K562 (cell line): ENCODE measurements around the gene EDEM1. TPM values are rescaled to one million over a fixed set of nuclear protein-coding genes. Genes with fewer than 3 reads are reported as not detected.

Source experiments
- ATAC-seq: fragments of 200-7000 bp; cut with Tn5 transposase; 3 replicates; pipeline ENCODE4 v1.9.1; 2020; ENCODE audit warnings: moderate library complexity
- BruUV-seq: library from RNA; stranded (reverse); fragments of 400-500 nt; replicated peaks from 2 replicates; lab custom pipeline; 2021; lab: Mats Ljungman, UMichigan
- CTCF ChIA-PET: fragments of 300-600 bp; formaldehyde crosslinking; extraction: SDS; loops from one replicate; lab custom pipeline; 2021; ENCODE audit warnings: low intra/inter-chr PET ratio; lab: Yijun Ruan, JAX
- POLR2A ChIA-PET: fragments of 300-600, 350-650 bp; sonication (Branson Sonifier 250); formaldehyde crosslinking; extraction: SDS; loops from one replicate; lab custom pipeline; 2021; ENCODE audit warnings: antibody characterized with exemption, inconsistent platforms; lab: Yijun Ruan, JAX
- DNase-seq, 4 experiments: peaks; one replicate each; pipeline versions ENCODE4 v3.0.0 to v3.0.0-alpha.2; 2011 to 2018; ENCODE audit warnings: low spot score in 3 of 4, mixed read lengths in 3 of 4; ENCODE audit errors: extremely low read depth in 1 of 4
- FAIRE-seq: peaks from 2 replicates; lab custom pipeline; 2011; peaks lifted over from hg19 to GRCh38; lab: Jason Lieb, UNC
- H2AFZ ChIP-seq: 2 replicates; pipeline ENCODE4 v1.6.0; 2011; ENCODE audit warnings: low read depth, low read length, control low read depth, inconsistent platforms
- H3K27ac ChIP-seq: fragments of 200-600 bp; 3 replicates; pipeline ENCODE4 v1.8.0; 2011; ENCODE audit warnings: low read depth, mild to moderate bottlenecking, control low read depth, inconsistent platforms, low read length, moderate library complexity, mixed read lengths; ENCODE audit errors: extremely low read depth
- H3K27me3 ChIP-seq, 2 experiments: fragments of 300-600 bp in 1 of 2; 2 replicates in 1 of 2; 3 replicates in 1 of 2; pipeline versions ENCODE4 v1.6.0 to v1.8.0; 2011; ENCODE audit warnings: inconsistent platforms in 2 of 2, low read length in 2 of 2, mild to moderate bottlenecking in 1 of 2, mixed read lengths in 1 of 2, moderate library complexity in 1 of 2; ENCODE audit not compliant: control insufficient read depth in 2 of 2, insufficient read depth in 2 of 2
- H3K36me3 ChIP-seq: fragments of 300-600 bp; 3 replicates; pipeline ENCODE4 v1.8.0; 2011; ENCODE audit warnings: mild to moderate bottlenecking, low read length, inconsistent platforms; ENCODE audit not compliant: control insufficient read depth, insufficient read depth
- H3K4me1 ChIP-seq, 2 experiments: fragments of 200-600 bp in 1 of 2; replicated peaks in 1 of 2; 2 replicates in 1 of 2; 3 replicates in 1 of 2; pipeline versions ENCODE4 v1.5.1 to v1.8.0; 2011; ENCODE audit warnings: inconsistent platforms in 2 of 2, low read length in 2 of 2, mild to moderate bottlenecking in 1 of 2, mixed read lengths in 1 of 2, moderate library complexity in 1 of 2; ENCODE audit not compliant: control insufficient read depth in 2 of 2, insufficient read depth in 2 of 2
- H3K4me2 ChIP-seq: 2 replicates; pipeline ENCODE4 v1.6.1; 2011; ENCODE audit warnings: low read length, control low read depth, inconsistent platforms, mixed read lengths; ENCODE audit not compliant: insufficient read depth
- H3K4me3 ChIP-seq: fragments of 200-600 bp; sonication (generic), shearing (Covaris generic); 2 replicates; pipeline ENCODE4 v1.5.1; 2016; ENCODE audit warnings: control low read depth, inconsistent platforms
- H3K79me2 ChIP-seq: fragments of 200-600 bp; 3 replicates; pipeline ENCODE4 v1.8.0; 2011; ENCODE audit warnings: low read length, inconsistent platforms; ENCODE audit not compliant: control insufficient read depth, insufficient read depth
- H3K9ac ChIP-seq, 2 experiments: 2 replicates each; pipeline versions ENCODE4 v1.6.0 to v1.6.1; 2011; ENCODE audit warnings: low read depth in 2 of 2, low read length in 2 of 2, control low read depth in 1 of 2, inconsistent platforms in 1 of 2, mild to moderate bottlenecking in 1 of 2, mixed read lengths in 1 of 2; ENCODE audit not compliant: insufficient read depth in 1 of 2
- H3K9me1 ChIP-seq: one replicate; pipeline ENCODE4 v1.6.0; 2011; ENCODE audit warnings: inconsistent platforms, mild to moderate bottlenecking, low read length, moderate library complexity; ENCODE audit not compliant: control insufficient read depth, insufficient read depth
- H3K9me3 ChIP-seq: replicated peaks from 2 replicates; pipeline ENCODE4 v1.5.1; 2011; ENCODE audit warnings: low read depth, low read length, inconsistent platforms; ENCODE audit not compliant: control insufficient read depth, insufficient read depth
- H4K20me1 ChIP-seq: replicated peaks from 2 replicates; pipeline ENCODE4 v1.6.1; 2011; ENCODE audit warnings: low read length, inconsistent platforms, mixed read lengths; ENCODE audit not compliant: control insufficient read depth, insufficient read depth
- RBM34 ChIP-seq: fragments of 200-400 bp; formaldehyde crosslinking; IDR thresholded peaks from 2 replicates; pipeline ENCODE4 v1.6.1; 2018; ENCODE audit warnings: low read length, borderline replicate concordance; ENCODE audit not compliant: insufficient read depth
- ZNF134 ChIP-seq: fragments of 250-450 bp; sonication (Bioruptor Pico); conservative IDR thresholded peaks from 2 replicates; pipeline ENCODE4 v1.4.0; 2020
- WGBS: fragments of 100-300 bp; shearing (Covaris generic); methylation state at CpG from one replicate; pipeline ENCODE4 v1.1.6; 2016; ENCODE audit warnings: low coverage, mixed read lengths; ENCODE audit not compliant: insufficient coverage; ENCODE audit errors: missing lambda C conversion rate; 5-methylcytosine and 5-hydroxymethylcytosine counted together
- in situ Hi-C: fragments of 300-500 bp; cut with MboI; formaldehyde crosslinking; loops from 4 replicates; pipeline ENCODE4 v1.15.0; 2018; ENCODE audit warnings: inconsistent platforms, mixed read lengths
- intact Hi-C: fragments of 100-400 bp; cut with micrococcal nuclease; formaldehyde crosslinking; loops from 2 replicates; pipeline ENCODE4 v1.14.2; 2022
- polyA plus RNA-seq, 8 experiments: library from polyadenylated mRNA; depleted of rRNA in 4 of 8; stranded (reverse) in 5 of 8; unstranded in 3 of 8; fragments of >200 nt; fragmentation: Nextera tagmentation in 2 of 8; fragmentation: Illumina TruSeq in 1 of 8; extraction: Ambion mirVana in 2 of 8; extraction: Trizol in 1 of 8; gene quantifications; 2 replicates each; pipeline versions ENCODE4 v1.2.1 to v1.2.3, GENCODE V29; 2011 to 2014; ENCODE audit warnings: inconsistent platforms in 1 of 8, missing spikeins in 1 of 8
- total RNA-seq, 7 experiments: library from RNA; depleted of rRNA in 6 of 7; stranded (reverse); fragments of >200 nt in 6 of 7; fragmentation: Illumina TruSeq in 2 of 7; extraction: Trizol in 2 of 7; gene quantifications; 2 replicates each; pipeline versions ENCODE4 v1.2.1 to v1.2.3, GENCODE V29; 2011 to 2021; ENCODE audit warnings: low replicate concordance in 1 of 7
- TF ChIP-seq, protein P1 (sequence below): fragments of 450-650 bp; IDR thresholded peaks from 2 replicates; pipeline ENCODE4 v1.6.1; 2016

EDEM1 gene
- total and polyA plus RNA-seq, 9 of the 15 experiments (the other 6 are each of a cell fraction or from before 2014, with no cell fraction given): 6.2 to 36.7 (median 14.3) TPM

DNA sequence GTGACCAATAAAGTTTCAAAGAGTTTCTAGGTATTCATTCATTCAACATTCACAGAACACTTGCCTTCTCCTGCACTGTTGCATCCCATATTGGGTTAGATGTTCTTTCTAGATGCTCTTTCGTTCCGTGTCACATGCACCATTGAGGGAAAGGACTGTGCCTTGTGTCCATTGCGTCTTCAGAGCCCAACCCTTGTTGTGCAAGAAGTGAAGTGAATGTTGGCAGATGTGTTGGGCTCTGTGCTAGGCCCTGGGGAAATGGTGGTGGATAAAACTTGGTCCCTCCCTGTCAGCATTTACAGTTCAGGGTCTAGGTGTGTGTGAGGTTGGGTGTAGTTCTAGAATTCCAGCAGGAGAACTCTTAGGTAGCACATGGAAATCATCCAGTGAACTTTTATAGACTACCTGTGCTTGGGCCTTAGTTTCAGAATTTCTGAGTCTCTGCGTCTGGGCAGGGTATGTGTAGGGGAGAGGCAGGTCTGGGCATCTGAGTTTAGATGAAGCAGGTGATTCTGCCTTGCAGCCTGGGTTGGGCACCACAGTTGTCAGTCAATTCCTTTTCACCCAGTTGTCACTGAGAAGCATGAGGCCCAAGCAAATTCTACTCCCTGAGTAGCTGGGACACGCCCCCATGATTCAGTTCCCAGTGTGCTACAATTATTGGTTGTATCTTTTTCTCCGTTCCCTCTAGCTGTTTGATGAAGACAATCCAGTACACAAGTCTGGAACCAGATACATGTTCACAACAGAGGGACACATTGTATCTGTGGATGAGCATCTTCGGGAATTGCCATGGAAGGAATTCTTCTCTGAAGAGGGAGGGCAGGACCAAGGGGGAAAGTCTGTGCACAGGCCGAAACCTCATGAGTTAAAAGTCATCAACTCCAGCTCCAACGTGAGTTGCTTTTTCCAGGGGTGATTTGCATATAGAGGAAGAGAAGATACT, 25.4 kb downstream of the EDEM1 start:
- Histone ChIP-seq H3K27ac (no peak overlapping the region), H3K27me3 (no peaks in the 10 kb centered on the region), H2AFZ (no peak overlapping the region), H3K36me3 (peaks cover 93% of the 10 kb centered on the region), H3K9me1 (no peaks in the 10 kb centered on the region)
- 87% methylated on average over 9 of the region's 9 CpGs for WGBS
- FAIRE-seq: no peak
- no peak for TF ChIP-seq RBM34
- TF ChIP-seq, protein P1, sequence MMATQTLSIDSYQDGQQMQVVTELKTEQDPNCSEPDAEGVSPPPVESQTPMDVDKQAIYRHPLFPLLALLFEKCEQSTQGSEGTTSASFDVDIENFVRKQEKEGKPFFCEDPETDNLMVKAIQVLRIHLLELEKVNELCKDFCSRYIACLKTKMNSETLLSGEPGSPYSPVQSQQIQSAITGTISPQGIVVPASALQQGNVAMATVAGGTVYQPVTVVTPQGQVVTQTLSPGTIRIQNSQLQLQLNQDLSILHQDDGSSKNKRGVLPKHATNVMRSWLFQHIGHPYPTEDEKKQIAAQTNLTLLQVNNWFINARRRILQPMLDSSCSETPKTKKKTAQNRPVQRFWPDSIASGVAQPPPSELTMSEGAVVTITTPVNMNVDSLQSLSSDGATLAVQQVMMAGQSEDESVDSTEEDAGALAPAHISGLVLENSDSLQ: 0 out of 2 replicates have a peak, but pooled peaks have one; percentile 54
- no peak for TF ChIP-seq ZNF134 (CRISPR knock-in tag)
- TF ChIP-seq, all 486 proteins: peak for 1
- DNase-seq: no peak
- in situ Hi-C loops (no loop called here), intact Hi-C loops (no loop called here)
- Histone ChIP-seq H3K4me1 (no peaks in the 10 kb centered on the region), H4K20me1 (no peaks in the 10 kb centered on the region), H3K9ac (no peak overlapping the region), H3K9me3 (no peaks in the 10 kb centered on the region), H3K4me3 (no peak overlapping the region), H3K79me2 (no peaks in the 10 kb centered on the region), H3K4me2 (no peak overlapping the region)
- ChIA-PET POLR2A (interaction anchor here (1.0 kb wide), 1 partner anchor 9 kb away, joined by 4 read pairs; no protein-coding TSS in a partner anchor), CTCF (no interaction called here)
- BruUV-seq: no TSS peak
- ATAC-seq: no peak; the same call in 2 of the 3 replicates
